Spleen (tissue), 13 donors: Measurements from ENCODE around the gene CSGALNACT2. TPM values are rescaled to one million over a fixed set of nuclear protein-coding genes. Genes with fewer than 3 reads are reported as not detected.

Experiments used
- DNase-seq: peaks from one replicate; pipeline ENCODE4 v3.0.0-alpha.2; 2020
- H3K27ac ChIP-seq, 8 donors: fragments of 200-600 bp; sonication (generic) in 7 of 8; 1 replicate in 4 of 8; 2 replicates in 4 of 8; pipeline versions ENCODE4 v1.5.0 to v1.8.0; 2016 to 2021; ENCODE audit warnings: inconsistent platforms in 4 of 8, mild to moderate bottlenecking in 4 of 8, moderate library complexity in 1 of 8
- H3K27me3 ChIP-seq, 7 donors: fragments of 200-600 bp; sonication (generic) in 6 of 7; replicated peaks in 1 of 7; 1 replicate in 4 of 7; 2 replicates in 3 of 7; pipeline versions ENCODE4 v1.5.0 to v1.8.0; 2016 to 2021; ENCODE audit warnings: inconsistent platforms in 3 of 7, mild to moderate bottlenecking in 1 of 7
- H3K36me3 ChIP-seq, 6 donors: fragments of 200-600 bp; sonication (generic) in 5 of 6; 1 replicate in 4 of 6; 2 replicates in 2 of 6; pipeline versions ENCODE4 v1.5.0 to v1.8.0; 2016 to 2021; ENCODE audit warnings: inconsistent platforms in 2 of 6
- H3K4me1 ChIP-seq, 6 donors: fragments of 200-600 bp; sonication (generic) in 5 of 6; 1 replicate in 3 of 6; 2 replicates in 3 of 6; pipeline versions ENCODE4 v1.5.0 to v1.8.0; 2016 to 2021; ENCODE audit warnings: inconsistent platforms in 3 of 6
- H3K4me3 ChIP-seq, 8 donors: fragments of 200-600 bp; sonication (generic) in 7 of 8; 1 replicate in 4 of 8; 2 replicates in 4 of 8; pipeline versions ENCODE4 v1.5.0 to v1.8.0; 2016 to 2021; ENCODE audit warnings: inconsistent platforms in 4 of 8, mild to moderate bottlenecking in 4 of 8, moderate library complexity in 2 of 8
- H3K9me3 ChIP-seq, 8 donors: fragments of 200-600 bp; sonication (generic) in 7 of 8; 1 replicate in 4 of 8; 2 replicates in 4 of 8; pipeline versions ENCODE4 v1.5.0 to v1.8.0; 2016 to 2021; ENCODE audit warnings: inconsistent platforms in 4 of 8
- POLR2A ChIP-seq, 3 donors: fragments of 450-650 bp; IDR thresholded peaks; one replicate each; pipeline ENCODE4 v1.5.1; 2017; ENCODE audit warnings: antibody characterized with exemption in 3 of 3, mild to moderate bottlenecking in 1 of 3
- POLR2AphosphoS5 ChIP-seq, 3 donors: sonication (generic); formaldehyde crosslinking; IDR thresholded peaks; one replicate each; pipeline ENCODE4 v1.5.1; 2017; ENCODE audit warnings: antibody characterized with exemption in 3 of 3
- whole genome bisulfite sequencing, 5 donors: extraction: QIAGEN DNeasy Blood & Tissue Kit in 3 of 5; methylation state at CpG; one replicate each; pipeline versions ENCODE4 v1.1.5 to v1.1.7; 2013 to 2018; 5-methylcytosine and 5-hydroxymethylcytosine counted together
- intact Hi-C: fragments of 100-400 bp; cut with DNase I; formaldehyde crosslinking; loops from one replicate; pipeline ENCODE4 v1.15.0; 2023; ENCODE audit warnings: low total_unique reads
- long read RNA-seq, 2 donors: transcript quantifications; one replicate each; lab custom pipeline, GENCODE V29; 2026
- polyA plus RNA-seq, 3 donors: library from polyadenylated mRNA; stranded (reverse); fragments of 200-250 nt; gene quantifications; one replicate each; pipeline ENCODE4 v1.2.1, GENCODE V29; 2013
- total RNA-seq, 7 donors: library from RNA; depleted of rRNA in 3 of 7; stranded (reverse); fragments of >200 nt in 3 of 7; fragmentation: NEBNext Ultra II Directional in 4 of 7; extraction: Animal tissue kit (Norgen Biotek cat#: 25700) in 4 of 7; gene quantifications; one replicate each; pipeline versions ENCODE4 v1.1.0 to v1.2.1, GENCODE V29; 2016 to 2021
- TF ChIP-seq, protein P1 (sequence below), 11 experiments: fragments of 200-600 bp in 7 of 11; fragments of 450-650 bp in 4 of 11; sonication (generic) in 4 of 11; IDR thresholded peaks in 8 of 11; conservative IDR thresholded peaks in 3 of 11; 1 replicate in 7 of 11; 2 replicates in 4 of 11; pipeline versions ENCODE4 v1.4.0 to v1.8.0; 2016 to 2021; ENCODE audit warnings: antibody characterized with exemption in 11 of 11, inconsistent platforms in 4 of 11, mild to moderate bottlenecking in 1 of 11
- donor health status: healthy with polysubstance abuse.
- donor health status: DM: no; HTN: no; CAD: no; lungs with moderate emphysema.
- donor health status: DM: no; HTN: no; CAD: no.
- donor health status: Bipolar disorder and iron deficiency.
- donor health status: healthy.
- donor health status: DM: no; HTN: no; CAD: no.
- donor health status: DM: yes; HTN: yes; CAD: no.

Gene CSGALNACT2, protein sequence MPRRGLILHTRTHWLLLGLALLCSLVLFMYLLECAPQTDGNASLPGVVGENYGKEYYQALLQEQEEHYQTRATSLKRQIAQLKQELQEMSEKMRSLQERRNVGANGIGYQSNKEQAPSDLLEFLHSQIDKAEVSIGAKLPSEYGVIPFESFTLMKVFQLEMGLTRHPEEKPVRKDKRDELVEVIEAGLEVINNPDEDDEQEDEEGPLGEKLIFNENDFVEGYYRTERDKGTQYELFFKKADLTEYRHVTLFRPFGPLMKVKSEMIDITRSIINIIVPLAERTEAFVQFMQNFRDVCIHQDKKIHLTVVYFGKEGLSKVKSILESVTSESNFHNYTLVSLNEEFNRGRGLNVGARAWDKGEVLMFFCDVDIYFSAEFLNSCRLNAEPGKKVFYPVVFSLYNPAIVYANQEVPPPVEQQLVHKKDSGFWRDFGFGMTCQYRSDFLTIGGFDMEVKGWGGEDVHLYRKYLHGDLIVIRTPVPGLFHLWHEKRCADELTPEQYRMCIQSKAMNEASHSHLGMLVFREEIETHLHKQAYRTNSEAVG
- 10 to 100 TPM; 29.8 to 77.1 (median 41.9) TPM for total RNA-seq
- polyA plus RNA-seq = 10 to 100 TPM in 1 of 3 donors, 1 to 10 TPM in 2; 8.1 to 10.1 (median 8.5) TPM
- long read RNA-seq, donor 1, partial matches to known transcripts = 10 of 13 reads
- long read RNA-seq, donor 1, other reads (novel, unspliced or antisense) = 0 of 13 reads
- long read RNA-seq, donor 2, partial matches to known transcripts = 6 of 10 reads
- long read RNA-seq, donor 2, other reads (novel, unspliced or antisense) = 0 of 10 reads

DNA sequence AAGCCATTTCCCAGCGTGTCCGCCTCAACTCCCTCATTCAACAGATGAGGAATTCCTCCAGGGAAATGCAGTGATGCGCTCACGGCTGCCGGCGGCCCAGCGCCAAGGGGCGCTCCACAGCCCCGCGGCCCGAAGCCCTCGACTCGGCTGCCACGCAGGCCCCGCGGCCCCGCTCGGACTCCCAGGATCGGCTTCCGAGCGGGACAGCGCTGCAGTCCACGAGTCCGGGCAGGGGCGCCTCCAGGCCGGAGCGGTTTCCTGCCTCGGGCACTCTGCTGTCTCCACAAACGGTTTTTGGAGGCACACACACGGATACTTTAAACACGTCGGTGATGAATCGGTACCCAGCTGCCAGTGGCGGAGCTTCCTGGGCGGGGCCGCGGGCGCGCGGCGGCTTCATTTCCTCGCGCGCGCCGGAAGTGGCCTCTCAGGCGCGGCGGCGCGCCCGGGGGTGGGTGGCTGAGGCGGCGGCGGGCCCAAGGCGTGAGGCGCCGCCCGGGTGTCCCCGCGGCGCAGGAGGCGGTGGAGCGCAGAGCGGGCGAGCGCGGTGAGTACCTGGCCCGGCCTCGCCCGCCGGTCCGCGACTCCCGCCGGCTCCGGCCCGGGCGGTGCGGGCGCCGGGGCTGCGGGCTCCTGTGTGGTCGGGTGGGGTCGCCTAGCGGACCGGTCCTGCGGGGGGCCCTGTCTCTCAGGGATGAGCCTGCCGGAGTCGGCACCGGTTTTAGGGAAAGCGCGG is at the start of gene CSGALNACT2:
CSGALNACT2 (plus strand) TSS at position 425 of the 736 bp plus-strand sequence. CDS start 16,705 bp downstream, outside the sequence.
- Histone ChIP-seq H3K9me3 (no peaks in the 10 kb centered on the region), H3K27me3 (no peaks in the 10 kb centered on the region), H3K4me1 (peaks cover 24 to 70% (median 48%) of the 10 kb centered on the region in 6 donors), H3K27ac (peak within 1 kb of the TSS; percentile 74 to 98 (median 97)), H3K4me3 (peak within 1 kb of the TSS; percentile 63 to 92 (median 86)), H3K36me3 (no peaks in the 10 kb centered on the region)
- 0 to 1% (median 0%) methylated on average over 11 to 93 of the region's 93 CpGs for WGBS, 5 donors
- peak; percentile 97 for DNase-seq
- intact Hi-C loops = no loop called here
- TF ChIP-seq, protein P1, sequence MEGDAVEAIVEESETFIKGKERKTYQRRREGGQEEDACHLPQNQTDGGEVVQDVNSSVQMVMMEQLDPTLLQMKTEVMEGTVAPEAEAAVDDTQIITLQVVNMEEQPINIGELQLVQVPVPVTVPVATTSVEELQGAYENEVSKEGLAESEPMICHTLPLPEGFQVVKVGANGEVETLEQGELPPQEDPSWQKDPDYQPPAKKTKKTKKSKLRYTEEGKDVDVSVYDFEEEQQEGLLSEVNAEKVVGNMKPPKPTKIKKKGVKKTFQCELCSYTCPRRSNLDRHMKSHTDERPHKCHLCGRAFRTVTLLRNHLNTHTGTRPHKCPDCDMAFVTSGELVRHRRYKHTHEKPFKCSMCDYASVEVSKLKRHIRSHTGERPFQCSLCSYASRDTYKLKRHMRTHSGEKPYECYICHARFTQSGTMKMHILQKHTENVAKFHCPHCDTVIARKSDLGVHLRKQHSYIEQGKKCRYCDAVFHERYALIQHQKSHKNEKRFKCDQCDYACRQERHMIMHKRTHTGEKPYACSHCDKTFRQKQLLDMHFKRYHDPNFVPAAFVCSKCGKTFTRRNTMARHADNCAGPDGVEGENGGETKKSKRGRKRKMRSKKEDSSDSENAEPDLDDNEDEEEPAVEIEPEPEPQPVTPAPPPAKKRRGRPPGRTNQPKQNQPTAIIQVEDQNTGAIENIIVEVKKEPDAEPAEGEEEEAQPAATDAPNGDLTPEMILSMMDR (IDR thresholded peaks at IDR 0.05 in 8 of 11, conservative IDR thresholded peaks at IDR 0.05 in 3 of 11) = no peak
- TF ChIP-seq POLR2A (IDR thresholded peaks at IDR 0.05) (peak in 2 of 3 donors; percentile 60 to 68), POLR2AphosphoS5 (IDR thresholded peaks at IDR 0.05) (peak; percentile 85 to 92 (median 86))

DNA sequence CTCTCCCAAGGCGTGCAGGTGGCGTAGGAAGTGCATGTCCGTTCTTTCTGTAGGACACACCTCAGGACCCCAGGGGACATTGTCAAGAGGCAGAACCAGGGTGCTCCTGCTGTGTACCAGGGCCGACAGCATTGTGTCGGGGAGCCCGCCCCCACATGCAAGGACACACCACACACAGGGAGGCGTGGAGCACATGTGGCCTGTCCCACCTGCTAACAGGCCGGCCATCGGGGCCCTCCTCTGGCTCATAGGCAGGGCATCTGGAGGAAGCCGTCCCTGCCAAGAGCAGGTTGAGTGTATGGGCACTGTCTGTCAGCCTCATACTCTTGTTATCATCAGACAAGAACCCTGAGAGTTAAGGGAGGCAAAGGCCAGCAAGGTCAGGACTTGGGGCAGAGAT is 48.7 kb upstream of the CSGALNACT2 start:
- H3K36me3 ChIP-seq = no peaks in the 10 kb centered on the region
- no peak overlapping the region for H3K4me3 ChIP-seq
- H3K27me3 ChIP-seq = peaks cover 0 to 17% (median 0%) of the 10 kb centered on the region in 7 donors
- DNase-seq = no peak
- no peak overlapping the region for H3K27ac ChIP-seq
- H3K4me1 ChIP-seq = peaks cover 0 to 12% (median 0%) of the 10 kb centered on the region in 6 donors
- intact Hi-C loops = no loop called here
- TF ChIP-seq POLR2A (IDR thresholded peaks at IDR 0.05) (no peak), POLR2AphosphoS5 (IDR thresholded peaks at IDR 0.05) (no peak)
- TF ChIP-seq, protein P1 (IDR thresholded peaks at IDR 0.05 in 8 of 11, conservative IDR thresholded peaks at IDR 0.05 in 3 of 11) = no peak
- H3K9me3 ChIP-seq = no peaks in the 10 kb centered on the region
- 77 to 94% (median 94%) methylated on average over 5 to 10 of the region's 10 CpGs for WGBS, 5 donors

DNA sequence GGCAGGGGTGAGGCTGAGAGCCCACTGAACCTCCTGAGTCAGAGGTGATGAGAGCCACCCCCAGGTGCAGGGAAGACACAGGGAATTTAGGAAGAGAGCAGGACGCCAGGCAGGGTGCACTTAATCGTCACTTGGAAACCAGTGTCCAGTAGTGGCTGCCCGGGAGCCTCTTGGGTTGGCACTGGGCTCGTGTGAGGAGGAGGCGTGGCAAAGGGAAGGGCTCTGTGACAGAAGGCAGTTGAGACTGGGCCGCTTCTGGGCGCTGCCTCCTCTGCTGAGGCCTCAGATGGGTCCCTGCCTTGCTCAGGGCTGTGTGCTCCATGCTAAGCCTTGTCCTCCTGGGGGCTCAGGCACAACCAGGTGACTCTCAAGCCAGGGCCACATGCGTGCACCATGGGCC is 48.1 kb upstream of the CSGALNACT2 start:
- no peak overlapping the region for H3K4me3 ChIP-seq
- no peaks in the 10 kb centered on the region for H3K36me3 ChIP-seq
- peaks cover 0 to 12% (median 0%) of the 10 kb centered on the region in 6 donors for H3K4me1 ChIP-seq
- H3K27me3 ChIP-seq = peaks cover 0 to 17% (median 0%) of the 10 kb centered on the region in 7 donors
- DNase-seq = no peak
- WGBS, 5 donors = 79 to 86% (median 85%) methylated on average over 8 of the region's 8 CpGs
- no peak overlapping the region for H3K27ac ChIP-seq
- no peaks in the 10 kb centered on the region for H3K9me3 ChIP-seq
- intact Hi-C loops = no loop called here
- TF ChIP-seq POLR2AphosphoS5 (IDR thresholded peaks at IDR 0.05) (no peak), POLR2A (IDR thresholded peaks at IDR 0.05) (no peak)
- TF ChIP-seq, protein P1 (IDR thresholded peaks at IDR 0.05 in 8 of 11, conservative IDR thresholded peaks at IDR 0.05 in 3 of 11) = no peak
